HEK293 (cell line): ENCODE data around the gene POU2AF1.

Source experiments
- CTCF ChIP-seq: fragments of 450-650 bp; formaldehyde crosslinking; IDR thresholded peaks from 2 replicates; pipeline ENCODE4 v1.5.1; 2016; ENCODE audit warnings: missing biosample characterization, missing genetic modification characterization
- KLF1 ChIP-seq: fragments of 450-650 bp; formaldehyde crosslinking; IDR thresholded peaks from 2 replicates; pipeline ENCODE4 v1.5.1; 2016; ENCODE audit warnings: missing biosample characterization, missing genetic modification characterization
- PRDM4 ChIP-seq: fragments of 450-650 bp; formaldehyde crosslinking; IDR thresholded peaks from 2 replicates; pipeline ENCODE4 v1.5.1; 2017; ENCODE audit warnings: missing biosample characterization, missing genetic modification characterization
- ZNF10 ChIP-seq: fragments of 450-650 bp; formaldehyde crosslinking; IDR thresholded peaks from 2 replicates; pipeline ENCODE4 v1.5.1; 2017; ENCODE audit warnings: missing biosample characterization, missing genetic modification characterization
- ZNF274 ChIP-seq, 2 experiments: fragments of 200-500 bp in 1 of 2; fragments of 450-650 bp in 1 of 2; sonication (Bioruptor generic) in 1 of 2; formaldehyde crosslinking in 1 of 2; IDR thresholded peaks; 2 replicates each; pipeline versions ENCODE4 v1.5.1 to v1.6.1; 2014 to 2016; ENCODE audit warnings: borderline replicate concordance in 1 of 2, inconsistent platforms in 1 of 2, low read length in 1 of 2, missing biosample characterization in 1 of 2, missing genetic modification characterization in 1 of 2
- ZNF398 ChIP-seq: fragments of 450-650 bp; formaldehyde crosslinking; IDR thresholded peaks from 2 replicates; pipeline ENCODE4 v1.5.1; 2017; ENCODE audit warnings: missing biosample characterization, missing genetic modification characterization
- ZNF776 ChIP-seq: fragments of 450-650 bp; formaldehyde crosslinking; IDR thresholded peaks from 2 replicates; pipeline ENCODE4 v1.5.0; 2017; ENCODE audit warnings: missing biosample characterization, missing genetic modification characterization, borderline replicate concordance
- ZNF792 ChIP-seq: fragments of 450-650 bp; formaldehyde crosslinking; IDR thresholded peaks from 2 replicates; pipeline ENCODE4 v1.5.1; 2016; ENCODE audit warnings: missing biosample characterization, missing genetic modification characterization

- TF ChIP-seq ZNF274 (IDR thresholded peaks at IDR 0.05; ENCODE audit: low read length) (no peak), ZNF274 (tag by site-specific recombination; IDR thresholded peaks at IDR 0.05; ENCODE audit: borderline replicate concordance) (no peak), ZNF792 (tag by site-specific recombination) (no peak), CTCF (no peak), ZNF776 (no peak), ZNF398 (tag by site-specific recombination) (no peak), KLF1 (tag by site-specific recombination) (no peak), PRDM4 (tag by site-specific recombination) (no peak), ZNF10 (tag by site-specific recombination) (no peak)
Measured at GRCh38 chr11:111373590-111373989, 5.5 kb downstream of the POU2AF1 start.
